GM18909 (cell line): ENCODE results near the gene BMERB1.
"Not testable (repeated sequence)": the region's sequence is repeated elsewhere in the genome, so short reads cannot be mapped to it uniquely, and the experiment has no call there.

Experiments used
- ATAC-seq: cut with Tn5 transposase; IDR thresholded peaks from one replicate; pipeline ENCODE4 v1.9.1; 2021; ENCODE audit warnings: mild to moderate bottlenecking; ENCODE audit not compliant: unreplicated experiment, poor library complexity

BMERB1 gene

GRCh38 chr16:15457400-15457799, 23.0 kb downstream of the BMERB1 start:
- no peak for ATAC-seq

- no peak for ATAC-seq
Observed at GRCh38 chr16:15457958-15458357, 23.6 kb downstream of the BMERB1 start.

- no peak for ATAC-seq
Observed at GRCh38 chr16:15459791-15460190, 25.4 kb downstream of the BMERB1 start.

- no peak for ATAC-seq
Observed at GRCh38 chr16:15460601-15461000, 26.2 kb downstream of the BMERB1 start.

GRCh38 chr16:15461376-15461775, 27.0 kb downstream of the BMERB1 start:
- no peak for ATAC-seq

DNA sequence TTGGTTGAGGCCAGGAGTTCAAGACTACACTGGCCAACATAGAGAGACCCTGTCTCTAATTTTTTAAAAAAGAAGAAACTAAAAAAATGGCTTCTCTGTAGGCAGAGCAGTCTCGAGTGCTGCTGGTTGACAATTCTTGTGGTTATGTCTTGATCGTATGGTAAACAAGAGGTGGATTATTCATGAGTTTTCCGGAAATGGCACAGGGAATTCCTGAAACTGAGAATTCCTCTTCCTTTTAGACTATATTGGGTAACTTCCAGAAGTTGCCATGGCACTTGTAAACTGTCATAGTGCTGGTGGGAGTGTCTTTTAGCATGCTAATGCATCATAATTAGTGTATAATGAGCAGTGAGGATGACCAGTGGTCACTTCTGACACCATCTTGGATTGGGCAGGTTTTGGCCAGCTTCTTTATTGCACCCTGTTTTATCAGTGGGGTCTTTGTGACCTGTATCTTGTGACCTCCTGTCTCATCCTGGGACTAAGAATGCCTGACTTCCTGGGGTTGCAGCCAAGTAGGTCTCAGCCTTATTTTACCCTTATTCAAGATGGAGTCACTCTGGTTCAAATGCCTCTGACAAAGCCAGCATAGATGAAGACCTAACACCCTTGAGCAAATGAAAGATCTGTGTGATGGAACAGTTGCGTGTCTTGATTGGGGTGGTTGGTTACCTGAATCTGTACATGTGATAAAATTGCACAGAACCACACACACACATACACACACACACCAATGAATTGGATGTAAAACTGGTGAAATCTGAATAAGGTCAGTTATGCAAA, 30.2 kb downstream of the BMERB1 start:
- no peak for ATAC-seq

DNA sequence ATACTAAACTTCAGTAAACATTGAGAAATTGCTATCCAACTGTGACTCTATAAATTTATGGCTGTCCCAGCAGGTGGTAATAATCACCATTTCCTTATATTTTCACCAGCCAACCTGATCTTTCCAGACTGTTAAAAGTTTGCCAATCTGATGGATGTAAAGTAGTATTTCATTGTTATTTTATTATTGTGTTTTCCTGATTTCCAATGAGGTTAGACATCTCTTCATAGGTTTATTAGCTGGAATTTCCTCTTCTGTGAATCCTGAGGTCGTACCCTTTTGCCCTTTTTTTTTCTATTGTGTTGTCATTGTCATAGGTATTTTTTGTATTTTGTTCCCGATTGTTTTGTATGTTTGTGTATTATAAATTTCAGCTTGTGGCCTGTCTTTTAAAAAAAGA, 31.7 kb downstream of the BMERB1 start:
- ATAC-seq = no peak

- no peak for ATAC-seq
Observed at GRCh38 chr16:15466886-15467781, 32.7 kb downstream of the BMERB1 start.

GRCh38 chr16:15476971-15477370, 42.6 kb downstream of the BMERB1 start:
- ATAC-seq = not testable (repeated sequence)

GRCh38 chr16:15477802-15478201, 43.4 kb downstream of the BMERB1 start:
- no peak for ATAC-seq

- no peak for ATAC-seq
Observed at GRCh38 chr16:15482068-15482747, 47.8 kb downstream of the BMERB1 start.

DNA sequence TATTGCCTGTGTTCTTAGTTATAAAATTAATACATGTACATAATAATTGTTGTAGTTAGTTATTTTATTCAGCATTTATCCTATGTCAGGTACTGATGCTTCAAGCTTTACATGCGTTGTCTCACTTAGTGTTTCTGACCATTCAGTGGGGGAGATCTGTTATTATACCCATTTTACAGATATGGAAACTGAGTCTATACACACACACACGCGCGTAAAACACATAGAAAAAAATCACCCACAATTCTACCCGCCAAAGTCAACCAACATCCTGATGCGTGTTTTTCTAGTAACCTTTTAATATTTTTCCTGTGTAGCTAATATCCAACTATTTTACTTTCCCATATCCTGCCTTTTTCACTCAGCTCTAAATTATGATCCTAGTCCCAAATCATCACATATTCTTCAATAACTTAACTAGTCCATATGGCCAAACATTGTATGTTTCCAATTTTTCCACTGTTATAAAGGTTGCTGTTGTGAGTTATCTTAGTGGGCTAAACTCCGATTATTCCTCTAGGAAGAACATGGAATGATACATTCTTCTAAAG, 48.4 kb downstream of the BMERB1 start:
- ATAC-seq = no peak

GRCh38 chr16:15483857-15484256, 49.5 kb downstream of the BMERB1 start:
- ATAC-seq = no peak

GRCh38 chr16:15484662-15485061, 50.3 kb downstream of the BMERB1 start:
- ATAC-seq = no peak

DNA sequence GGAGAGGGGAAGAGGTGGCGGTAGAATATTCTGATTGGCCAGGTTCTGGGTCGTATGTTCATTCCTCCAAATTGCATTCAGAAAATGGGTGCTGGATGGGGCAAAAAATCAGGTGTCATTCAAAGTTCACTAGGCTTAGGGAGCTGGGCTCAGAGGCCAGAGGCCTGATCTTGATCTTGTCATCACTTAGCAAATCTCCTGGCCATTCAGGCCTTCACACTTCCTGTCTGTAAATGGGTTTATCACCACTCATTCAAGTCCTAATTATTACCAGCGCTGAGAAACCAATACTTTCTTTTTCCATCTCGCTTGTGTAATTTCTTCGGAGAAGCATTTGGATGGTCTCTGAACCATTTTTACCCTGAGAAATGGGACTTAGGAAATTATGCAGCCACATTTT, 50.8 kb downstream of the BMERB1 start:
- no peak for ATAC-seq

DNA sequence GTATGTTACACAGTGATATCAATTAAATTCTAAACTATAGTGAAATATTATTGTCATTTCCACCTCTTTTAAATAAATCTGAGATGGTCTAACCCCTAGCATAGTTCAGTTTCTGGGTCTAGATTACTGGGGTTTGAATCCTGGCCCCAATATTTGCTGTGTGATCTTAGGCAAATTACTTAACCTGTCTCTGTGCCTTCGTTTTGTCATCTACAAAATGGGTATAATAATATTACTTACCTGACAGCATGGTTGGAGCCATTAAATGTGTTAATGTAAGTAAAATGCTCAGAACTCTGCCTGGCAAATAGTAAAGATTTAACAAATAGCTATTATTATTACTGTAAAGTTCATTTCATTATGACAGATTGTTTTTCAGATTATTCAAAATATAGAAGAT, 52.3 kb downstream of the BMERB1 start:
- ATAC-seq = no peak

DNA sequence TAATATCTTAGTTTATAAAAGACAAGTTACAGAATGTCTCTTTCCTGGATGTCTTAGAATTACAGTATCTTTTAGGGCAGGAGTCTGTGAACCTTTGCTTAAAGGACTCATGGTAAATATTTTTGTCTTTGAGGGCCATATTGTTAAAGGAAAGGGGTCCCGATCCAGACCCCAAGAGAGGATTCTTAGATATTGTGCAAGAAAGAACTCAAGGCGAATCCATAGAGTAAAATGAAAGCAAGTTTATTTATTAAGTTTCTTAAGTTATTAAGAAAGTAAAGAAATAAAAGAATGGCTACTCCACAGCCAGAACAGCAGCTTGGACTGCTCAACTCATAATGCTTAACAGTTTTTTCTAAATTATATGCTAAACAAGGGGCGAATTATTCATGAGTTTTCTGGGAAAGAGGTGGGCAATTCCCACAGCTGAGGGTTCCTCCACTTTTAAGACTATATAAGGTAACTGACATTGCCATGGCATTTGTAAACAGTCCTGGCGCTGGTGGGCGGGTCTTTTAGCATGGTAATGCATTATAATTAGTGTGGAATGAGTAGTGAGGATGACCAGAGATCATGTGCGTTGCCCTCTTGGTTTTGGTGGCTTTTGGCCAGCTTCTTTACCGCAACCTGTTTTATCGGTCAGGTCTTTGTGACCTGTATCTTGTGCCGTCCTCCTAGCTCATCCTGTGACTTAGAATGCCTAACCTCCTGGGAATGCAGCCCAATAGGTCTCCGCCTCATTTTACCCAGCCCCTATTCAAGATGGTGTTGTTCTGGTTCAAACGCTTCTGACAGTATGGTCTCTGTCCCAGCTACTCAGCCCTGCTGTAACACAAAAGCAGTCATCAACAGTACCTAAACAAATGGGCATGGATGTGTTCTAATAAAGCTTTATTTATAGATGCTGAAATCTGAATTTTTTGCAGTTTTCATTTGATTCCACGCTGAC, 53.2 kb downstream of the BMERB1 start:
- no peak for ATAC-seq

DNA sequence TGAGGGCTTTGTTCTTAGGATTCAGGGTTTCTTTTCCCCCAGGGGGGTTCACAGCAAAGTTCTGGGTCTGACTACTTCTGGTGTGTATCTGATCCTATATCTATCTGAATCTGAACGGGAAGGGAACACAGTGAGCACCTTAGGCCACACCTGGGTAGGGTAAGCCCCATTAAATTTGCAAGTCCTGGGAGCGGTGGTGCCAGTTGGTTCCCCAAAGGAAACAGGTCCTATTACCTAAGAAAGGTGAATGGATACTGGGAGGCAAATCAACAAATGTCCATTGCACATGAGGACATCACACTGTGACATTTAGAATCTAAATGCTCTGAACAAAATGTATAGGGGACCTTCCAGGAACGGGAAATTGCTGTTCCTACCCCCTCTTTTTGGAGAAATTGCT, 54.6 kb downstream of the BMERB1 start:
- no peak for ATAC-seq

DNA sequence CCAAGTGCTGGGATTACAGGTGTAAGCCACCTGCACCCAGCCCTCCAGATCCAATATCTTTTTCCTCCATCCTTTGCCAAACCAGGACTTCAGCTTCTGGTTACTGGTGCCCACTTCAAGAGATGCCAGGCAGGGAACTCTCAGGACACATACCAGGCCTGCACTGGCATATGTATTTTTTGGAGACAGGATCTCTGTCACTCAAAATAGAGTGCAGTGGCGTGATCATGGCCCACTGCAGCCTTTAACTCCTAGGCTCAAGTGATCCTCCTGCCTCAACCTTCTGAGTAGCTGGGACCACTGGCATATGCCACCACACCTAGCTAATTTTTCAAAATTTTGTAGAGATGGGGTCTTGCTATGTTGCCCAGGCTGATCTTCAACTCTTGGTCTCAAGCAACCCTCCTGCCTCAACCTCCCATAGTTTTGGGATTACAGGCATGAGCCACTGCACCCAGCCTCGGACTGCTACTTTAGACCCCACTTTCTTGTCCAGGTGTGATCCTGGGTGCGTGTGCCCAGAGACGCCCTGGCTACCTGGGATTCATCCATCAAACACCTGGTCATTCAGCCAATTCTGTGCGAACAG, 55.8 kb downstream of the BMERB1 start:
- ATAC-seq = no peak
